Parietal lobe (tissue), 2 donors: ENCODE data around the gene KLHDC1. TPM values are rescaled to one million over a fixed set of nuclear protein-coding genes. Genes with fewer than 3 reads are reported as not detected.

Experiments used
- small RNA-seq: library from RNA; depleted of rRNA; stranded (forward); fragments of <200 nt; gene quantifications from one replicate; pipeline ENCODE3, GENCODE V24; 2014; ENCODE audit warnings: low replicate concordance
- total RNA-seq: library from RNA; depleted of rRNA; stranded (reverse); fragments of >200 nt; gene quantifications from one replicate; pipeline ENCODE4 v1.2.3, GENCODE V29; 2014

KLHDC1 gene, protein sequence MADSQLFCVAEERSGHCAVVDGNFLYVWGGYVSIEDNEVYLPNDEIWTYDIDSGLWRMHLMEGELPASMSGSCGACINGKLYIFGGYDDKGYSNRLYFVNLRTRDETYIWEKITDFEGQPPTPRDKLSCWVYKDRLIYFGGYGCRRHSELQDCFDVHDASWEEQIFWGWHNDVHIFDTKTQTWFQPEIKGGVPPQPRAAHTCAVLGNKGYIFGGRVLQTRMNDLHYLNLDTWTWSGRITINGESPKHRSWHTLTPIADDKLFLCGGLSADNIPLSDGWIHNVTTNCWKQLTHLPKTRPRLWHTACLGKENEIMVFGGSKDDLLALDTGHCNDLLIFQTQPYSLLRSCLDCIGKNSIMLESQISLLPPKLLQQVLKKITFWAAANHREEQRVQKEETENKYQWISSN
- 16.6 TPM for total RNA-seq

DNA sequence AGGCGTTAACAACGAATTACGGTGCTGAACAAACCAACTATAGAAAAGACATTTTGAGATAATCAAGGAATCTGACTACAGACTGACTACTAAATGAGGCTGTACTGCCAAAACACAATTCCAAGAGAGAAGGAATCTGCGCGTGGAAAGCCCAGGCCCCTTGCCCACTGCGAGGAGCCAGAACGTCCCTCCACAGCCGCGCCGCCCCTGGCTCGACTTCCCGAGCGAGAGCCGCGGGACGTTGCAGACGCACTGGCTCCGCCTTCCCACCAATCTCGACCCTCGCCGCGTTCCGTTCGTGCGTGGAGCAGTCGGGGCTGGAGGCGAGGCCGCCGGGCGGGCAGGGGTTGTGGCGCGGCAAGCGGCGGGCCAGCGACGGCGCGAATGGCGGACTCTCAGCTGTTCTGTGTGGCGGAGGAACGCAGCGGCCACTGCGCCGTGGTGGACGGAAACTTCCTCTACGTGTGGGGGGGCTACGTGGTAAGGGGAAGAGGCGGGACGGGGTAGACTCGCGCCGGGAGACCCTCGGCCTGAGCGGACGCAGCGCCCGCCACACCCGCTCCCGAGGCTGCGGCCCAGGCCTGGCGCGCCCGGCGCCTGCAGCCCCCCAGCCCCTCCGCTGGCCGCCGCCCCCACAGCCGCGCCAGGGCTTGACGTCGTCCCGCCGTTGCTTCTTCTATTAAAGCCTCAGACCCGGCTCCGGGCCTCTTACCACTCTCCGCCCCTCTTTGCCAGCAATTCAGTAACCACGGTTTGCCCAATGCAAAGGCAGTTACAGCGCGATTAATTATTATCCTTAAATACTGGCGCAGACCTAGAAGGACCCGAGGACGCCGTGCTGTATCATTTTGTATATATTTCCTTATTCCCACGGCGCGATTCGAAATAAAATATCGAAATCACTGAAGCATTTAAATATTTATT is at the start of gene KLHDC1:
Gene KLHDC1 (plus strand): TSS at position 310 of the 924 bp plus-strand sequence. CDS start 75 bp downstream, at position 385.

DNA sequence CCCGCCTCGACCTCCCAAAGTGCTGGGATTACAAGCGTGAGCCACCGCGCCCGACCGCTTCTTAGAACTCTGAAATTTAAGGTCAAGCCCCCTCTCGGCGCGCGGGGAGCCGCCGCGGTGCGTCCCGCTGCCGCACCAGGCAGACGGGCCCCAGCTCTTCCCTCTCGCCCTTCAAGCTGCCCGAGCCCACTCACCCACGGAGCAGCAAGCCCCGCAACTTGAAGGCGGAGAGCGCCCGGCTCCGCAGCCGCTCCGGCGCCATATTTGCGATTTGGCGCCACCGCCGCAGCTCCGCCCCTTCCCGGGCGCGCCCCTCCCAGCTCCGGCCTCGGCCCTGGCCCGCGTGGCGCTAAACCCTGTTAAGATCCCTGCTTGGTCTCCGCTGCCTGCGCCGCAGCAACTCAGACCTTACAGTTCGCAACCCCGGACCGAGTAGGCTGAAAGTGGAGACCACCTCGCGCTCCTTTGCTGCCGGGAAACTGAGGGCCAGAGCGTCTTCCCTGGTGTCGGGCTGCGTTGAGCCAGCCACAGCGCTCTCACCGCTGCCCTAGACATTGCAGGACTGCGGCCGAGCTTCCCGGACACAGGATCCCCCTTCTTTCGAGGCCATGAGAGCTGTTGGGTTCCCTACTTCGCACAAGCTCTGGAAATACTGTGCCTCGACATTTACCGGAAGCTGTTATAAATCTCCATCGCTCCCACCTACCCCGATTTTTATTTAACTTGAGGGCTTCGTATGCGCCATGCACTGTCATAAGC is 4.8 kb upstream of the KLHDC1 start, which contains the start of gene POLE2:
Gene POLE2 (minus strand): TSS at position 273 of the 759 bp plus-strand sequence. CDS start 11 bp downstream, at position 262.

DNA sequence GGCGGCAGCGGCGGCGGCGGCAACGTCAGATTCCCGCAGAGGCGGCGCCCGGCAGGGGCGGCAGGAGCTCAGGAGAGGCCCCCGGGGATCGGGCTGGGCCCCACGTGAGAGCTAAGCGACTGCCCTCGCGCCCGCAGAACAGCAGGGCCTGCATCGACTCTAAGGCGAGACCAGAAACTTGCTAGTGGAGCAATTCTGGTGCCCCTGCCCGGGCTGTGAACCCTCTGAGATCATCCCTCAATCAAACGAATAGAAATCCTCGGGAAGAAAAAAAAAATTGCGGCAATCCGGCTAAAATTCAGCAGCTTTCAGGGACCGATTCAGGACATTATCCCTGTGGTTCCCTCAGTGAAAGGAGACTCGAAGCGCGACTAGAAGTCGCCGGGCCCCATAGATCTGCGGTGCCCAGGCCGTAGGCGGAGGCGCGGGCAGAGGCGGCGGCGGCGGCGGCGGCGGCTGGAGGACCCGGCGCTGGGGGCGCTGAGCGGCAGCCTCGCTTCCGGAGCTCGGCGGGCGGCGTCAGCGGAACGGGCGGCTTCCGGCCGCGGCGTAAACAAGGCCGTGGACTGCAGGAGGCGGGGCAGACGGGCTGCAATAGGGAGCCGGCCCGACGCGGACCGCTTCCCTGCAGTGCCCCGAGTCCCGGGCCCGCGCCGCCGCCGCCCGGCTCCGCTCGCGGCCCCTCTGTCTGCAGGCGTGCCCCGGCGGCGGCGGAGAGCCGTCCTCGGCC is 74.8 kb downstream of the KLHDC1 start, which contains the start of gene KLHDC2:
Gene KLHDC2 (plus strand): TSS at position 583 of the 730 bp plus-strand sequence. CDS start 316 bp downstream, outside the sequence.

Small RNA genes lying within 50 kb of the gene (small RNA-seq; reads per million reads assigned to genes)
- gene RNU6ATAC30P: not detected

Other genes with a start within 250 kb of the KLHDC1 start
- gene RPS29, start 106.7 kb upstream of the KLHDC1 start, total RNA-seq: 1,735 TPM
- gene LRR1, start 94.2 kb upstream of the KLHDC1 start, total RNA-seq: 4.7 TPM
- 102 TPM for gene RPL36AL, start 72.5 kb upstream of the KLHDC1 start, total RNA-seq
- gene MGAT2, start 72.3 kb upstream of the KLHDC1 start, total RNA-seq: 29.1 TPM
- gene DNAAF2, start 57.9 kb upstream of the KLHDC1 start, total RNA-seq: 13.1 TPM
- gene POLE2, start 4.9 kb upstream of the KLHDC1 start, total RNA-seq: 9.4 TPM
- 155 TPM for gene KLHDC2, start 75.0 kb downstream of the KLHDC1 start, total RNA-seq
- 187 TPM for gene NEMF, start 159.7 kb downstream of the KLHDC1 start, total RNA-seq
- 32.2 TPM for gene ARF6, start 200.0 kb downstream of the KLHDC1 start, total RNA-seq